Heart left ventricle (tissue), 16 donors: ENCODE data around the gene GNL1. TPM values are rescaled to one million over a fixed set of nuclear protein-coding genes. Genes with fewer than 3 reads are reported as not detected.
A peak's percentile ranks its signal among the peaks of the same experiment; 100 is the strongest.

Experiments
- ATAC-seq, 4 donors: fragments of 200-7000 bp; cut with Tn5 transposase; one replicate each; pipeline ENCODE4 v1.9.1; 2020 to 2022; ENCODE audit warnings: moderate library complexity in 4 of 4, mild to moderate bottlenecking in 3 of 4, moderate number of reproducible peaks in 1 of 4
- DNase-seq, 5 donors: peaks; one replicate each; pipeline ENCODE4 v3.0.0-alpha.2; 2020
- H3K27ac ChIP-seq, 12 donors: fragments of 200-600 bp; sonication (generic) in 4 of 12; one replicate each; pipeline versions ENCODE4 v1.5.0 to v1.8.0; 2016 to 2022; ENCODE audit warnings: mild to moderate bottlenecking in 2 of 12
- H3K27me3 ChIP-seq, 9 donors: fragments of 200-600 bp; sonication (generic) in 2 of 9; one replicate each; pipeline versions ENCODE4 v1.5.1 to v1.8.0; 2016 to 2022; ENCODE audit warnings: mild to moderate bottlenecking in 3 of 9
- H3K36me3 ChIP-seq, 9 donors: fragments of 200-600 bp; sonication (generic) in 2 of 9; one replicate each; pipeline versions ENCODE4 v1.5.0 to v1.8.0; 2018 to 2022; ENCODE audit warnings: mild to moderate bottlenecking in 2 of 9
- H3K4me1 ChIP-seq, 12 donors: fragments of 200-600 bp; sonication (generic) in 4 of 12; one replicate each; pipeline versions ENCODE4 v1.5.0 to v1.8.0; 2016 to 2022; ENCODE audit warnings: mild to moderate bottlenecking in 3 of 12
- H3K4me3 ChIP-seq, 12 donors: fragments of 200-600 bp; sonication (generic) in 4 of 12; one replicate each; pipeline versions ENCODE4 v1.5.0 to v1.8.0; 2017 to 2022; ENCODE audit warnings: mild to moderate bottlenecking in 9 of 12, moderate library complexity in 4 of 12
- H3K9me3 ChIP-seq, 12 donors: fragments of 200-600 bp; sonication (generic) in 4 of 12; one replicate each; pipeline versions ENCODE4 v1.5.0 to v1.8.0; 2016 to 2022; ENCODE audit warnings: mild to moderate bottlenecking in 1 of 12
- POLR2A ChIP-seq, 2 donors: fragments of 450-650 bp; IDR thresholded peaks; one replicate each; pipeline ENCODE4 v1.6.1; 2017; ENCODE audit warnings: antibody characterized with exemption in 2 of 2, mild to moderate bottlenecking in 2 of 2, moderate library complexity in 2 of 2
- WGBS, 4 donors: extraction: QIAGEN DNeasy Blood & Tissue Kit in 2 of 4; methylation state at CpG; one replicate each; pipeline versions ENCODE4 v1.1.5 to v1.1.7; 2013 to 2018; 5-methylcytosine and 5-hydroxymethylcytosine counted together
- intact Hi-C, 10 donors: fragments of 100-400 bp; cut with DNase I; formaldehyde crosslinking; loops; one replicate each; pipeline versions ENCODE4 v1.11.1 to v1.14.2; 2022
- polyA plus RNA-seq, 2 donors: library from polyadenylated mRNA; stranded (reverse); fragments of 200-250 nt; gene quantifications; one replicate each; pipeline ENCODE4 v1.2.3, GENCODE V29; 2013
- total RNA-seq, 9 donors: library from RNA; depleted of rRNA in 2 of 9; stranded (reverse); fragments of >200 nt in 2 of 9; fragmentation: NEBNext Ultra II Directional in 3 of 9; extraction: Animal tissue kit (Norgen Biotek cat#: 25700) in 3 of 9; gene quantifications; one replicate each; pipeline versions ENCODE4 v1.1.0 to v1.2.4, GENCODE V29; 2016 to 2023
- TF ChIP-seq, protein P1 (sequence below), 12 donors: fragments of 200-600 bp; sonication (generic) in 4 of 12; IDR thresholded peaks; one replicate each; pipeline versions ENCODE4 v1.5.0 to v1.8.0; 2018 to 2022; ENCODE audit warnings: antibody characterized with exemption in 12 of 12, mild to moderate bottlenecking in 5 of 12
- donor health status: ischemic (EF 13 %, LVEDD 7.1; RV severe dilation, severe dysfunction).
- donor health status: healthy with polysubstance abuse.
- donor health status: DM: no; HTN: yes; CAD: no.
- donor health status: DM: no; HTN: no; CAD: no.
- donor health status: ischemic (EF 25% LVEDD 6.9; RV normal size, moderate dysfunction).
- donor health status: ischemic (EF 25% LVEDD 5.7; RV mildly dilated, moderate dysfunction).
- donor health status: healthy.
- donor health status: DM: yes; HTN: yes; CAD: no.
- donor health status: ischemic (EF 35%, LVEDD 5.7; RV mildly dilated, moderate dysfunction).
- donor health status: nonischemic (EF 11% LVEDD 7.7; RV severe dilation, severe dysfunction).
- donor health status: DM: yes; HTN: yes; CAD: no.
- donor health status: PGD.
- donor health status: ischemic (EF 29% LVEDD 5.4; RV normal size, mild dysfunction).
- donor health status: nonischemic (EF 23%, LVEDD 6.1; RV moderate dilation, normal function).

Gene GNL1
- total and polyA plus RNA-seq, 11 donors, result 9.1 to 33.5 (median 17.7) TPM

DNA sequence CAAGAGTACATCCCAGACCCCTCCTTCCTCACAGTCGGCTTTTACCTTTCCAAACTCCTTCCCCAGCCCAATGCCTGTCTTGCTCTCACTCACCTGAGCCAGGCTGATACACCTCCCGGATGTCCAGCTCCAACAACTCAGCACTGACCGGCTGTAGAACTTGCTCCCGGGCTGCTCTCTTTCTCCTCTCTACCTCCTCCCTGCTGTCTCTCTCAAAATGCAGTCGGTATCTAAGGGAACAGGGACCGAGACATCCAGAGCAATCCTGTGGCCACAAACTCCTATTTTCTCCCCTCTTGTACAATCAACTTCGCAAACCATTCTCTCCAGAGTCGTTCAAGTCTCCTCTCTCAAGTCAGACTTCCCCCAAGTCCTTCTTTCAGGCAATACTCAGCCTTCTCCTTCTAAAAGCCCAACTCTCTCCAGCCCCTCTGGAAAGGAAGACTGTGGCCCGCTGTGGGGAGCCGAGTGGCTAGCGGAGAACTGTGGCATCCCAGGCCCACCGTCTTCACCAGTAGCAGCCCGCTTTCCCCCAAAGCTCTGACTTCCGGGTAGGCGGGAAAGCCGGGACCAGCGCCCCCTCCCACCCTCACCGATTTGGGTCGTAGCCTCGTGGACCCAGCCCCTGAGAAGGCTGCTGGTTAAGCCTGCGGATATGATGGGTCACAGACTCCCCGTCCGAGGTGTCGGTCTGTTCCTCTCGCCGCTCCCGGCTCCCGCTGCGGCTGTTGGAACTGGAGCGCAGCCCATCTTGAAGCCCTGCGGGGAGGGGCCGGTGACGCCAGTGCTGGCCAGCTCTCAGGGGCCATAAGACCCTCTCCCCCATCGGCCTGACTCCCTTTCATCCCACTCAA, 1.1 kb downstream of the GNL1 start:
- H3K36me3 ChIP-seq, result peaks cover 0 to 51% (median 40%) of the 10 kb centered on the region in 9 donors
- H3K27me3 ChIP-seq, result no peaks in the 10 kb centered on the region
- no peaks in the 10 kb centered on the region for H3K9me3 ChIP-seq
- H3K27ac ChIP-seq, result peak overlapping the region; percentile 95 to 99 (median 98)
- peak overlapping the region; percentile 73 to 99 (median 90) for H3K4me3 ChIP-seq
- DNase-seq, result peak; percentile 65 to 75 (median 69)
- 12 to 31% (median 13%) methylated on average over 13 to 34 of the region's 34 CpGs for WGBS, 4 donors
- intact Hi-C loops, result loop anchor here in 4 of 10 donors (5.0 to 10.0 kb wide), 4 partner anchors 42 to 170 kb away; partner anchors contain the start of gene TUBB (in 2 of the 4)
- peak; percentile 16 to 43 (median 26) for ATAC-seq
- no peak for TF ChIP-seq POLR2A (IDR thresholded peaks at IDR 0.05)
- TF ChIP-seq, protein P1, sequence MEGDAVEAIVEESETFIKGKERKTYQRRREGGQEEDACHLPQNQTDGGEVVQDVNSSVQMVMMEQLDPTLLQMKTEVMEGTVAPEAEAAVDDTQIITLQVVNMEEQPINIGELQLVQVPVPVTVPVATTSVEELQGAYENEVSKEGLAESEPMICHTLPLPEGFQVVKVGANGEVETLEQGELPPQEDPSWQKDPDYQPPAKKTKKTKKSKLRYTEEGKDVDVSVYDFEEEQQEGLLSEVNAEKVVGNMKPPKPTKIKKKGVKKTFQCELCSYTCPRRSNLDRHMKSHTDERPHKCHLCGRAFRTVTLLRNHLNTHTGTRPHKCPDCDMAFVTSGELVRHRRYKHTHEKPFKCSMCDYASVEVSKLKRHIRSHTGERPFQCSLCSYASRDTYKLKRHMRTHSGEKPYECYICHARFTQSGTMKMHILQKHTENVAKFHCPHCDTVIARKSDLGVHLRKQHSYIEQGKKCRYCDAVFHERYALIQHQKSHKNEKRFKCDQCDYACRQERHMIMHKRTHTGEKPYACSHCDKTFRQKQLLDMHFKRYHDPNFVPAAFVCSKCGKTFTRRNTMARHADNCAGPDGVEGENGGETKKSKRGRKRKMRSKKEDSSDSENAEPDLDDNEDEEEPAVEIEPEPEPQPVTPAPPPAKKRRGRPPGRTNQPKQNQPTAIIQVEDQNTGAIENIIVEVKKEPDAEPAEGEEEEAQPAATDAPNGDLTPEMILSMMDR (IDR thresholded peaks at IDR 0.05), result peak in 1 of 12 donors; percentile 9
- peaks cover 0 to 30% (median 17%) of the 10 kb centered on the region in 12 donors for H3K4me1 ChIP-seq

DNA sequence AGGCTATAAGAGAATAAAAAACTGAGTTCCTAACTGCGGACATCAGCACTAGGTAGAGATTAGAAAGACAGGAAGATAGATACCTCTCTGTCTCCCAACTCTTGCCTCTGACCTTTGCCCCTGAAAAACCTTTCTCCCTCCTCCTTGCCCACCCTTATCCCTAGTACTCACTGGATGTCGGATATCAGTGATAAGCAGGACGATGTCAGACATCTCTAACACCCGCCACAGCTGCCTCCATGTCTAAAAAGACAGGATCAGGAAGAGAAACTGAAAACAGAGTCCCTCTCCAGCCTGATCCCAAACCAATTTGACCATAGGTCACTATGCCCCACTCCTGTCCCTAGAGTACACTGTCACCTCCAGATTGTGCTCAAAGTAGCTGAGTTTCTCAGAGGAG, 1.9 kb downstream of the GNL1 start:
- DNase-seq (no peak), ATAC-seq (no peak)
- WGBS, 4 donors, result 75 to 90% (median 85%) methylated on average over 4 of the region's 4 CpGs
- Histone ChIP-seq H3K4me3 (peak overlapping the region in 3 of 12 donors; percentile 92 to 99 (median 96)), H3K27ac (peak overlapping the region in 2 of 12 donors; percentile 99), H3K9me3 (no peaks in the 10 kb centered on the region), H3K27me3 (no peaks in the 10 kb centered on the region), H3K36me3 (peaks cover 0 to 59% (median 48%) of the 10 kb centered on the region in 9 donors), H3K4me1 (peaks cover 0 to 30% (median 17%) of the 10 kb centered on the region in 12 donors)
- intact Hi-C loops, result loop anchor here in 1 of 10 donors (10.0 kb wide), 1 partner anchor 170 kb away; the partner anchor contains the start of gene TUBB
- no peak for TF ChIP-seq POLR2A (IDR thresholded peaks at IDR 0.05)
- TF ChIP-seq, protein P1 (IDR thresholded peaks at IDR 0.05), result no peak

DNA sequence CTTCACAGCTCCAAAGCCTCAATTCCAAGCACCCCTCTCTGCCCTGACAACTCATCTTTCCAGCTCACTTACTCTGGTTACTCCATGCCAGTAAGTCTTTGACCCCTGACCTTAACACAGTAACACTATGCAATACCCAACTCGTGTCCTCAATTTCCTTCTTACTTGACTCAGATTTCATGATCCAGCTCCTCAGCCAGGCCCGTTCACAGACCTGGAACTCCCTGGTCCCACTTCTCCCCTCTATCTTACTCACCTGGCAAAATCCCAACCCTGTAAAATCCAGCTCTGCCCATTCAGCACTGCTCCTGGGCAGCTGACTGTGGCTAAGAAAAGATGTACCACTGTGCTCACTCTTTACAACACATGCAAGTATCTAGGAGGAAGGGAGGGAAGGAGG, 7.9 kb downstream of the GNL1 start:
- WGBS, 4 donors, result 48 to 69% (median 56%) methylated on average over 2 of the region's 2 CpGs
- no peaks in the 10 kb centered on the region for H3K27me3 ChIP-seq
- TF ChIP-seq, protein P1 (IDR thresholded peaks at IDR 0.05), result no peak
- H3K4me3 ChIP-seq, result no peak overlapping the region
- peaks cover 0 to 13% (median 5%) of the 10 kb centered on the region in 12 donors for H3K4me1 ChIP-seq
- ATAC-seq (no peak), DNase-seq (no peak)
- peaks cover 0 to 80% (median 79%) of the 10 kb centered on the region in 9 donors for H3K36me3 ChIP-seq
- intact Hi-C loops, result loop anchor here in 4 of 10 donors (1.0 to 10.0 kb wide), 5 partner anchors 18 to 176 kb away; partner anchors contain the start of genes DHX16 (in 1 of the 4) and TUBB (in 1 of the 4)
- H3K27ac ChIP-seq, result no peak overlapping the region
- H3K9me3 ChIP-seq, result no peaks in the 10 kb centered on the region

DNA sequence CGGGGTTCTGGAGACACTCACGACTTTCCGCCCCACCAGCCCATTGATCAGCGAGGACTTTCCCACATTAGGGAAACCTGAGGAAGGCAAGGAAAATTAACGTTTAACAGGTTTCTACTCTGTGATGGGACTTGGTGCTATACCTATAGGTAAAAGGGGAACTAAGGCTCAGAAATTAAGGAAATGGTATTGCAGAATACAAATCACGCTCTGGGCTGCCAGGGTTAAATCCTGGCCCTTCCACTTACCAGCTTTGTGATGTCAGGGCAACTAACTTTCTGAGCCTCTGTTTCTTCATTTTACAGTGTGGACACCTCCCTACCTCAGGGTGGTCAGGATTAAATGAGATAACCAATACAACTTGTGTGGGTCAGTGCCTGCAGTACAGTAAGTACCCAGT, 8.8 kb downstream of the GNL1 start:
- Histone ChIP-seq H3K4me3 (no peak overlapping the region), H3K27ac (no peak overlapping the region), H3K36me3 (peaks cover 0 to 70% (median 70%) of the 10 kb centered on the region in 9 donors), H3K9me3 (no peaks in the 10 kb centered on the region), H3K4me1 (peaks cover 0 to 22% (median 7%) of the 10 kb centered on the region in 12 donors), H3K27me3 (no peaks in the 10 kb centered on the region)
- no peak for DNase-seq
- no peak for ATAC-seq
- intact Hi-C loops, result loop anchor here in 3 of 10 donors (5.0 to 10.0 kb wide), 4 partner anchors 47 to 177 kb away; partner anchors contain the start of genes DHX16 (in 1 of the 3) and TUBB (in 1 of the 3)
- 92 to 96% (median 94%) methylated on average over 6 of the region's 6 CpGs for WGBS, 4 donors
- TF ChIP-seq POLR2A (IDR thresholded peaks at IDR 0.05), result no peak
- TF ChIP-seq, protein P1 (IDR thresholded peaks at IDR 0.05), result no peak
